Activated CD8-positive, alpha-beta memory T cell treated with anti-CD3 and anti-CD28 coated beads for 4 hours (primary cell): ENCODE results near the gene TBCK.
A peak's percentile ranks its signal among the peaks of the same experiment; 100 is the strongest.
"Not testable (repeated sequence)": the region's sequence is repeated elsewhere in the genome, so short reads cannot be mapped to it uniquely, and the experiment has no call there.

Source experiments
- DNase-seq, 2 donors: peaks; one replicate each; pipeline ENCODE4 v3.0.0-alpha.2; 2020; ENCODE audit warnings: low read depth in 2 of 2

TBCK gene

DNA sequence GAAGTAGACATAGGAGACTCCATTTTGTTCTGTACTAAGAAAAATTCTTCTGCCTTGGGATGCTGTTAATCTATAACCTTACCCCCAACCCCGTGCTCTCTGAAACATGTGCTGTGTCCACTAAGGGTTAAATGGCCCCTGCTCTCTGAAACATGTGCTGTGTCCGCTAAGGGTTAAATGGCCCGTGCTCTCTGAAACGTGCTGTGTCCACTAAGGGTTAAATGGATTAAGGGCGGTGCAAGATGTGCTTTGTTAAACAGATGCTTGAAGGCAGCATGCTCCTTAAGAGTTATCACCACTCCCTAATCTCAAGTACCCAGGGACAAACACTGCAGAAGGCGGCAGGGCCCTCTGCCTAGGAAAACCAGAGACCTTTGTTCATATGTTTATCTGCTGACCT, 5.8 kb upstream of the TBCK start:
- not testable (repeated sequence) for DNase-seq

DNA sequence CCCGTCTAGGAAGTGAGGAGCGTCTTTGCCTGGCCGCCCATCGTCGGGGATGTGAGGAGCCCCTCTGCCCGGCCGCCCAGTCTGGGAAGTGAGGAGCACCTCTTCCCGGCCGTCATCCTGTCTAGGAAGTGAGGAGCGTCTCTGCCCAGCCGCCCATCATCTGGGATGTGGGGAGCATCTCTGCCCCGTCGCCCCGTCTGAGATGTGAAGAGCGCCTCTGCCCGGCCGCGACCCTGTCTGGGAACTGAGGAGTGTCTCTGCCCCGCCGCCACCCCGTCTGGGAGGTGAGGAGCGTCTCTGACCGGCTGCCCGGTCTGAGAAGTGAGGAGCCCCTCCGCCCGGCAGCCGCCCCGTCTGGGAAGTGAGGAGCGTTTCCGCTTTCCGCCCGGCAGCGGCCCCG, 5.2 kb upstream of the TBCK start:
- not testable (repeated sequence) for DNase-seq

DNA sequence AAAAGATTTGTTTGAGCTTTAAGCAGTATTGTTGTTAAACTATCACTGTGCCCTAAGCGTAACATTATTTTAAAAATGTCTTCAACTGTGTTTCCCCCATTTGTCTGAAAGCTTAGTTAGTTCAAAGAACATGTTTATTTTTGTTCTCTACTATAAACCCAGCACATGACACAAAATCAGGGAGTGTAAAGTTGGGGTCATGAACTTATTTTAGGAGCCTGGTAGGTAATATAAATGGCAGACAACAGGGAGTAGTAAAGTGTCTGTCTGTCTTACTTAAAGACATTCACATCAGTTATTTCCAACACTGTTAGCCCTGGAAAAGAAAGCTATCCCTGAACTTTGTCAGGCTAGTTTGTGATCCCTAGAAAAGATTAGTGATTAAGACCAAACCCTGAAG, 4.2 kb upstream of the TBCK start:
- DNase-seq = no peak

DNA sequence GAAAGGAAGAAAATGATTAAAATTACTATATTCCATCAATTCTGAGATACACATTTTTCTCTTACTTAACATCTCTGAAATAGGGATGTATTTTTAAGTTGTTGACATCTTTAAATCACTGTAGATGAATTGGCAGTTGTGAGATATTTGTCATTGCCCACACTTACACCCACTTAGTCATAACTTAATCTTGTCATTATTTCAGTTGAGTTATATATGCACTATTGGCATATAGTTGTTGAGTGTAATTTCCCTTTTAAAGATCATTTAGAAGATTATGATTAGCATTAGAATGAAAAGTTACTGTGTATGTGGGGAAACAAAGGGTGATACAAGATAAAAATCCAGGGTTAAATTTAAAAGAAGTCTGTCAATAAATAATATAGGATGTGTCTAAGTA, 2.5 kb upstream of the TBCK start:
- DNase-seq = no peak

DNA sequence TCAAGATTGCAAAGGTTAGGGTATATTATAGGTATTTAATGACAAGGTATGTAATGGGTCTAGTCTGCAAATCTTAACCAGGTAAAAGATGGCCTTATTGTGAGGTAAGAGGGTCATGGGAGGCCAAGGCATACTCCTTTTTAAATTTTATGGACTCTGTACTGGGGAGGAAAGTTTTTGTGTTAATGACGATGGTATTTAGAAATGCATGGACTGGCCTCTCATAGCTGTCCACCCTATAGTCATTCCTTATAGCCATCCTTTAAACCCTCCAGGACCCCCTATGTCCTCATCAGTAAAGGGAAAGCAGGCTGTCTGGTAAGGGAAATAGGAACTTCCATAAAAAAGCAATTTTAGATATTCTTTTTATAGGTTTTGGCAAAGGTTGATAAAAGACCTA, 1.8 kb upstream of the TBCK start:
- no peak for DNase-seq

DNA sequence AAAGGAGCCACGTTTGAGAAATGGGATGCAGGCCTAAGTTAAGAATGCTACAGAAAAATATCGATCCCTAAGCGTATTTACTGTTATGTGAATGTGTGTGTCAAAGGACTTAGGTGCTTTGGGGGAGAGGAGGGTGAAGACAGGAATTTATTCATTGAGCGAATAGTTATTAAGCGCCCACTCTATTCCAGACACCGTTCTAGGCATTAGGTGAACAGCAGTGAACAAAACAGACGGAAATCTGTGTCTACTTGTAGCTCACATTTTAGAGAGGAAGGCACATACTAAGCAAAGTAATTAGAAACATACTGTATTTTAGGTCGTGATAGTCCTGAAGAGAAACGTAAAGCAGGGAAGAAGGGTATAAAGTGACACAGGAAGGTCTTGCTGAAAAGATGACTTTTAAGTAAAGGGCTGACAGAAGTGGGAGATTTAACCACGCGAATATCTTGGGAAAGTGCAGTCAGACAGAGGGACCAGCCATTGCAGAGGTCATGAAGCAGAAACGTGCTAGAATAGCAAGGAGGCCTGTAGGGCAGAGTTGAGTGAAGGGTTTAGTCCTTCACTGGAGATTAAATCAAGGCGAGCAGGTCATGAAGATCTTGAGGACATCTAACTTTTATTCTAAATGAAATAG, 882 bp upstream of the TBCK start:
- DNase-seq = no peak

DNA sequence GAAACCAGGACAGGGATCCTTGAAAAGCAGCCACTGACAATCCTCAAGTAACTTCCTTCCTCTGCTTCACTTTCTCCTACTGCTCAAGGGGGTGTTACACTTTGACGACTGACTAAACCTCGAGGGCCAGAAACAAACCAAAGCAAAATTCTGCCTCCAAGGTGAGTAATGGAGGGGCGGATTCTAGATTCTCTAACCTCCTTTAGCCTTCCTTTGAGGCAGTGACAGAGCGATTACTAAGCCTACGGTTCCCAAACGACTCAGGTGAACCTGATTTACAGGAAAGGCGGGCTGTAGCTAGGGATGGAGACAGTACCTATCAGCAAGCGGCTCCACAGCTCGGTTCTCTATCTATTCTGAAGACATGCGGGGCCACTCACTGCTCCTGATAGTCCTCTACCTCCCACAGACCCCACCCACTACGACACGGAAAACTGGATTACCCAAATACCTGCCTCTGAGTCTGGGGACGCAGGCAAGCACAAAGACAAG, 487 bp downstream of the TBCK start:
- peak; percentile 14 to 21 for DNase-seq

DNA sequence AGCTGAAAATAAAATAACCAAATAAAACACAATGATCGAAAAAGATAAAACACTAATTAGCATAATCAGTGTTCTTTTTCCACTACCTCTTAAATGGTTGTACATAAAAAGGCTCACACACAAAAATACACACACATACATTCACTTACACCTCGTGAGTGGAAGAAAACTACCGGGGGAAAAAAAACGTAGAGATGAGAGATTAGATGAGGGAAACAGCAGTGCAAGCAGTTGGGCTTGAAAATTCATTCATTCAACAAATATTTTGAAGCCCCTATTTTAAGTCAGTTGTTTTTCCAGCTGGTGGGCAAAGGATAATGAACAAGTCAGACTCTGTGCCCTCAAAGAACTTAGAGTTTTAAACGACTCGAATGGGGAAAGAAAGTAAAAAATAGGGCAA, 1.0 kb downstream of the TBCK start:
- no peak for DNase-seq

DNA sequence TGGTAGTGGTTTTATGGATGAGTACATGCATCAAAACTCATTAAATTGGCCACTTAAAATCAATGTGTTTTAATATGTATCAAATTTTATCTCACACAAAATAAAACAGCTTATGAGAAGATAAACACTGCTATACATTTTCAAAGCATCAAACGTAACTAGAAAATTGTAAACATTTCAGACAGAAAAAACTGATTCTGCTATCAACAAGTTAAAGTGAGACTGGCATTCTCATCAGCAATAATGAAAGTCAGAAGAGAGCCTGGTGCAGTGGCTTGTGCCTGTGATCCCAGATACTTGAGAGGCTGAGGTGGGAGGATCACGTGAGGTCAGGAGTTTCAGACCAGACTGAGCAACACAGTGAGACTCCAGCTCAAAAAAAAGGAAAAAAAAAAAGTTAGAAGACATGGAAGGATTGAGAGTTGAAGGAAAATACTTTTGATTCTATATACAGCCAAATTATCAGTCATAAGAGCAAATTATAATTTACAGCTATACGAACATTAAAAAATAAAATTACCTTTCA, 2.9 kb downstream of the TBCK start:
- no peak for DNase-seq

DNA sequence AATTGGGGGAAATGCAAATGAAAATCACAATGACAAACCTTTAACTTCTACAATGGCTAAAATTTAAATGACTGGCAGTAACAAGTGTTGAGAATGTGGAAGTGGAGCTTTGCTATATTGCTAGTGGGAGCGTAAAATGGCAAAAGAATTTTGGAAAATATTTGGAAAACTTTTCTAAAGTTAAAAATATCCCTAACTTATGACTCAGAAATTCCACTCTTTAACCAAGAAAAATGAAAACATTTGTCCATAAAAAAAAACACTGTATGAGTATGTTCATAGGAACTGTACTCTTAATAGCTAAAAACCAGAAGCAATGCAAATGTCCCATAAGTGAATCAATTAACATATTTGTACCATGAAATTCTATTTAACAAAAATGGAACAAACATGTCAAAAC, 3.6 kb downstream of the TBCK start:
- DNase-seq = no peak

DNA sequence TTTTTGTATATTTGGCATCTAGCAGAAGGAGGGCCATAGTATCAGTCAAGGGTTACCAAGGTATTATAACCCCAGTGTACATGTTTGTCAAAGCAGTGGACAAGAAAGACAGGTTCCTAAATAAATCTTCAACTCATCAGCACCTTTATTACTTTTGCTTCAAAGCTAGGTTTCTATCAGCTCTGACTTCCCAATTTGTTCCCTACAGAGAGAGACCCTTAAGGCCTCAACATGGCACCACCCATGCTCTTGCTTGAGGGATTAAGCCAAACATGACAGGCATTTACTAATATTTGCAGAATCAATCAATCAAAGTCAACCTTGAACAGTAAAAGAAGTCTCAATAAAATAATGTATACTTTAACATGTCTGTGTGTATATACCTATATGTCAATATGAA, 9.4 kb downstream of the TBCK start:
- no peak for DNase-seq

DNA sequence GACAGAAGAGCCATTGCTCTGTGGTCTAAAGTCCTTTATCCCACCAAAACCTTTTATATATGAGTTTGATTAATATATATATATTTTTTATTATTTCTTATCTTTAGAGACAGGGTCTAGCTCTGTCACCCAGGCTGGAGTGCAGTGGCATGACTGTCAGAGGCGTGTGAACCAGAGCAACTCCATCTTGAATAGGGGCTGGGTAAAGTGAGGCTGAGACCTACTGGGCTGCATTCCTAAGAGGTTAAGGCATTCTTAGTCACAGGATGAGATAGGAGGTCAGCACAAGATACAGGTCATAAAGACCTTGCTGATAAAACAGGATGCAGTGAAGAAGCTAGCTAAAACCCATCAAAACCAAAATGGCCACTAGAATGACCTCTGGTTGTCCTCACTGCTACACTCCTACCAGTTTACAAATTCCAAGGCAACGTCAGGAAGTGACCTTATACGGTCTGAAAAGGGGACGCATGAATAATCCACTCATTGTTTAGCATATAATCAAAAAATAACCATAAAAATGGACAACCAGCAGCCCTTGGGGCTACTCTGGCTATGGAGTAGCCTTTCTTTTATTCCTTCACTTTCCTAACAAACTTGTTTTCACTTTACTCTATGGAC, 10.5 kb downstream of the TBCK start:
- DNase-seq = no peak

DNA sequence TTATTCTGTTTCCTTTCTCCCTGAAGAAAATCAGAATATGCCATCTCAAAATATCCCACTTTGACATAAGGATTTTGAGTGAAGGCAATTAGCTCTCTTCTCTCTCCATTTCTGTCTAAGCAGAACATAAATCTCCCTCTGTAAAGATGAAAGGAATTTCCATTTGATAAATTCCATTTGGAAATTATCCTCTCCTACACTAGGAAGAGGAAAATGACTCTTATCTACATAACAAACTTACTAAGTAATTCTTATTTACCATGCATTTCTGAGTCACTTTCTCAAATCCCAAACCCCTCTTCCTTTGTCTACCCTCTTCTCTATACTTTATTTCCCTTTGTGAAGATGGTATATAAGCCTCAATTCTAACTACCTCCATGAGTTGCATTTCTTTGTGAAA, 11.4 kb downstream of the TBCK start:
- no peak for DNase-seq

DNA sequence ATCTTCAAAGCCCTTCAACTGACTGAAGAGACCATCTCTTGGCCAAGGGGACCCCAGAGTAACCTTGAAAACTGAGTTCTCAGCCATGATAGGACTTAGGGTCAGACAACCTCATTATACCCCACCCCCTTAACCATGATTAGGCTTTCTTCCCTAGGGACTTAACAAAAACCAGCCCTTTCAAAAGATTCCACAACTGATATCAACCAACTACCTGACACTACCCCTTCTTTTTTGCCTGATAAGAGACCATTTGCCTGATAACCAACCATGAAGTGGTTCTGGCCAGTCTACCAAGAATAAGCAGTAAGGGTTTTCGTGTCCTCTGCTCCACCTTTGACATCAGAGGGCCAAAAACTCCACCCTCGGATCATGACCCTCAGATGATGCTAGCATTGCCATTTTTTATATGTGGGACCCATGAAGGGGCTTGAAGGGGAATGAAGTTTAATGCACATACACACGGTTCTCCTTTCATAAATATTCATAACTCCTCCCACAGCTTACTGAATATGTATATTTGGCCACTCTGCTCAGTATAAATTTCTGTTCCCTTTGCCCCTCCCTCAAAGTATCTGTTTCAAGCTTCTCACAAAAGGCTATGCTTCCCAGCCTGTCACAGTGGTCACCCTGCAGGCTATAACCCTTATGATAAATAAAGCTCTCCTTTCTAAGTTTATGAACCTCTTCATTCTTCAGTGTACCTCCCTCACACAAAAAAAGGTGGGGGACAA, 12.3 kb downstream of the TBCK start:
- DNase-seq = no peak

DNA sequence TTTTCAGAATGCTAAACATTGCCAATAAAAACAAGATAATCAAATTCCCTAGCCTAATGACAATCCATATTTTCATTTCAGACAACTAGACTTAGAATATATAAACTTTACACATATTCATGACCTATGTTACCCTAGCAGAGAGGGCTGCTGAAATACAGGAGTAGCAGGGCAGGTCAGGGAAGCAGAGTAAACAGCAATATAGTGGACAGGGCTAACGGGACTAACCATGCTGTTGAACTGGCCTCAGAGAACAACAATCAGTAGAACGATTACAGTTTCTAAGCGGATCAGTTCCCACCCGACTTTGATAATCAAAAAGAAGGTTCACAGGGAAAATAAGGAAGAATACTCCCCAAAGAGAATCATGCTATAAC, 14.0 kb downstream of the TBCK start:
- no peak for DNase-seq

DNA sequence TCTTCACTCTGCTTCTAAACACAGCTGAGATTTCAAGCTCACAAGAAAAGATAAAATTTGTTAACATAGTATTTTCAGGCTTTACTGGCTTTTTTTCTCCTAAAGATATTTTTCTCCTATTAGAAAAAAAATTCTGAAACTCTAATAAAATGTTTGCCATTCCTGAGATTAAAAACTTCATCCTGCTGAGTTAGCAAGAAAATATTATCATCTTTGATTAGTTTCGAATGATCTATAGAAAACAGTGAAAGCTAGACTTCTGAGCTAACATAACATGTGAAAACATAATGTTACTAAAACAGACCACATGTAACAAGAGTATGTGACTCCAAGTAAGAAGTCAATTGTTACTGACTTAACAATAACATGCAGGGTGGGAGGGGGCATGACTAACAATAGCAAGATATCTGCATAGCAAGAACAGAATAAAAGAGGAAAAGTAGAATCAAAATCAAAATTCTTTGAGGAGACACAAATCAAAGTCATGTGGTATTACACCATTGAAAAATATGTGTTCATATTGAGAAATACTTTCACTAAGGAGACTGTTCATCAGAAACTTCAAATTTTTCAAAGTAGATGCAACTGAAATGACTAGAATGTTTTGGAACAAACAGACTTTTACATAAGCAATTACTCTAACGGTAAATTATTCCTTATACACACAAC, 14.5 kb downstream of the TBCK start:
- no peak for DNase-seq

DNA sequence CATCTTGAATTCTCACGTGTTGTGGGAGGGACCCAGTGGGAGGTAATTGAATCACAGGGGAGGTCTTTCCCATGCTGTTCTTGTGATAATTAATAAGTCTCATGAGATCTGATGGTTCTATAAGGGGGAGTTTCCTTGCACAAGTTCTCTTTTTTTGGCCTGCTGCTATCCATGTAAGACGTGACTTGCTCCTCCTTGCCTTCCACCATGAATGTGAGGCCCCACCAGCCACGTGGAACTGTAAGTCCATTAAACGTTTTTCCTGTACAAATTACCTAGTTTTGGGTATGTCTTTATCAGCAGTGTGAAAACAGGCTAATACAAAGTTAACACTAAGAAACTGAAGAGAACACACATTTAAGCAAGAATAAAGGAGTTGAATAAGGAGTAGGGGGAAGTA, 16.0 kb downstream of the TBCK start:
- no peak for DNase-seq

DNA sequence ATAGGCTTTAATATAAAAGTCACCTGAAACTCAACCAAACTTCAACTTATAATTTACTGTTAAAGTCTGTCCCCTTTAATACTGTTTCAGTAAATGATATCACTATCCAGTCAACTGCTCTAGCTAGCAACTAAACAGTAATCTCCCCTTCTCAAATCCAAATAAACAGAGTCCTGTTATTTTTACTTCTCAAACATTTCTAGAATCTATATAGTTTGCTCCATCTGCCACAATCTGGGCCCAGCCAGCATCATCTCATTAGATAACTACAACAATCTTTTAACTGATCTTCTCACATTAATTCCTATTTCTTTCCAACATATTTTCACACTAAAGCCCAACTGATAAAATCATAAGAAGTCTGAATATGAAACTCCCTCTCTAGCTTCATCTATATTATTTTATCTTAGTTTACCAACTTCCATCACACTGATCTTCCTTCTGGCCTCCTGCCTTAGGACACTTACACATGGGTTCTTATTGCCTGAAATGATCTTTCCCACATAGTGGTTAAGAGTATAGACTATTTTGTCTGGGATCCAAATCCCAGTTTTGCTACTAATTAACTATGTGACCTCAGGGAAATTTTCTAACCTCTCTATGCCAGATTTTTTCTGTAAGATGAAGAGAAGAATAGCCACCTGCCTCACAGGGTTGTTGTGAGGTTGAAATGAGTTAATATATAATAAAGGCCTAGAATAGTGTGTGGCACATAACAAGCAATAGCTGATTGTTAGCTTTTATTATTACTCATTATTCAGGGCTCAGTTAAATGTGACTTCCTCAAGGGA, 18.6 kb downstream of the TBCK start:
- DNase-seq = no peak

DNA sequence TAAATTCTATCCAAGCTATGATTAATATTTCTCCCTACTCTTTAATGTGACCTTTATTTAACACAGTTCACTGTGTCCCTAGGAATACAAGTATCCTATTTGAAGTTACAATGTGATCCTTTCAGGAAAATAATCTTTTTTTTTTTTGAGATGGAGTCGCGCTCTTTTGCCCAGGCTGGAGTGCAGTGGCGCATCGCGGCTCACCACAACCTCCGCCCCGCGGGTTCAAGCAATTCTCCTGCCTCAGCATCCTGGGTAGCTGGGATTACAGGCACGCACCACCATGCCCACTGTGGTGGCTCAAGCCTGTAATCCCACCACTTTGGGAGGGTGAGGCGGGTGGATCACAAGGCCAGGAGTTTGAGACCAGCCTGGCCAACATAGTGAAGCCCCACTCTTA, 21.9 kb downstream of the TBCK start:
- DNase-seq = no peak

DNA sequence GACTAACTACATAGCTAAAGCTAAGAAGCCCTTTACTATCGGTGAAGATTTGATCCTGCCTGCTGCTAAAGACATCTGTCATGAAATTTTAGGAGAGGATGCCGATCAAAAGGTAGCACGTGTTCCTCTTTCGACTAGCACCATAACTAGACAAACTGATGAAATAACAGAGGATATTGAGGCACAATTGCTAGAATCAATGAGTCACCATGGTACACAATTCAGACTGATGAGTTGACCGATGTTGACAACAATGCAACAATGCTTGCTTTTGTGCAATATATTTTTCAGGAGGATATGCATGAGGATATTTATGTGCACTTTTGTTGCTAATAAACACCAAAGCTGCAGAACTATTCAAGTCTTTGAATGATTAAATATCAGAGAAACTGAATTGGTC, 24.3 kb downstream of the TBCK start:
- DNase-seq = no peak

DNA sequence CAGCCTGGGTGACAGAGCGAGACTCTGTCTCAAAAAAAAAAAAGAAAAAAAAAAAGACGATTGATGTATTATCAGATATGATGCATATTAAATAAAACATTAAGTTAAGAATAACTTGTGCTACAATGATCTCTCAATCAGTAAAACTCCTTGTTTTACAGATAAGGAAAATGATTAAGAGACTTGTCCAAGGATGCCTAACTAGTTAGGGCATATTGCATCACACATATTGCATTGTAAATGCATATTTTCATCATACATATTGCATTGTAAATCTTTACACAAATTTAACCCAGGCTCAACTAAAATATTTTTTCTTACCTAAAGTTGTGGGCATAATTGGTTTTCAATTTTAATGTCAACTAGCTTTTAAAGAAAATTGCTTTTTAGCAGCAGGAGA, 26.3 kb downstream of the TBCK start:
- DNase-seq = no peak
